Renal cortex interstitium (tissue), 11 donors: ENCODE data around the gene TTLL6. TPM values are rescaled to one million over a fixed set of nuclear protein-coding genes. Genes with fewer than 3 reads are reported as not detected.
"Not testable (repeated sequence)": the region's sequence is repeated elsewhere in the genome, so short reads cannot be mapped to it uniquely, and the experiment has no call there.

Source experiments
- DNase-seq, 11 donors: peaks; one replicate each; pipeline ENCODE4 v3.0.0-alpha.2; 2013; ENCODE audit warnings: low read depth in 9 of 11, low spot score in 4 of 11; ENCODE audit errors: extremely low read depth in 1 of 11
- polyA plus RNA-seq, 3 donors: library from polyadenylated mRNA; unstranded; fragments of 120-200 nt; gene quantifications; one replicate each; pipeline ENCODE4 v1.2.1, GENCODE V29; 2013; ENCODE audit not compliant: insufficient read length in 3 of 3

TTLL6 gene
- polyA plus RNA-seq, 3 donors, result 0.44 to 0.54 (median 0.52) TPM

DNA sequence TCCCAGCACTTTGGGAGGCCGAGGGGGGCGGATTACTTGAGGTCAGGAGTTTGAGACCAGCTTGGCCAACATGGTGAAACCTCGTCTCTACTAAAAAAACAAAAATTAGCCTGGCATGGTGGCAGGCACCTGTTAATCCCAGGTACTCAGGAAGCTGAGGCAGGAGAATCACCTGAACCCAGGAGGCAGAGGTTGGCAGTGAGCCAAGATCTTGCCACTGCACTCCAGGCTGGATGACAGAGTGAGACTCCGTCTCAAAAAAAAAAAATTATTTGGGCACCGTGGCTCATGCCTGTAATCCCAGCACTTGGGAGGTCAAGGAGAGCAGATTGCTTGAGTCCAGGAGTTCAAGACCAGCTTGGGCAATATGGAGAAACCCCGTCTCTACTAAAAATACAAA lies 3.9 kb upstream of the TTLL6 start:
- not testable (repeated sequence) for DNase-seq

DNA sequence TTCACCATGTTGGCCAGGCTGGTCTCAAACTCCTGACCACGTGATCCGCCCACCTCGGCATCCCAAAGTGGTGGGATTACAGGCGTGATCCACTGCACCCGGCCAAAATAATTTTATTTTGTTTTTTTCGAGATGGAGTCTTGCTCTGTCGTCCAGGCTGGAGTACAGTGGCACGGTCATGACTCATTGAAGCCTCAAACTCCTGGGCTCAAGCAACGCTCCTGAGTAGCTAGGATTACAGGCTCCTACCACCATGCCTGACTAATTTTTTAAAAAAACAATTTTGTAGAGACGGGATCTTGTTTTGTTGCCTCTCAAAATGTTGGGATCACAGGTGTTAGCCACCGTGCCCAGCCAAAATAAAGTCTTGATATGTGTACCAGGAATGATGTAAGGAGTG lies 2.4 kb upstream of the TTLL6 start:
- DNase-seq, result no peak

DNA sequence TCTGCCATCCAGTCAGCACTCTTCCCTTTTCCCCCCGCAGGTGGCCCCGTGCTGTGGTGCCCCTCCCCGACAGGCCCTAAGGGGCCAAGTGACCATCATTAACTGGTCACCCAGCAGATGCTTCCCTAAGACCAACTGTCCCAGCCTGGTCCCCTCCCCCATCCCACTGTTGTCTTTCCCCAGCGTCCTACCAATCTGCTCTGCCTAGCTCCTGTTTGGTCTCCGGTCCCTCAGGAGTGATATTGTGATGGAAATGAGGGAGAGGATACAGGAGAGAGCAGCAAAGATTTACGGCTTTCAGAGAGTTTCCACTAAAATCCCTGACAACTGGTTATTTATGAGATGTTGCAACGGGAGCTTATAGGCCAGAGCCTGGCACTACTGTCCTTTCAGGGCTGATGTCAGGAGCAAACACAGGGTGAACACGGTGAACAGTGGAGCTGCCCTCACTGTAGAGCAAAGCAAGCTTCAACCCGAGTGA lies 1.4 kb upstream of the TTLL6 start:
- DNase-seq, result no peak

DNA sequence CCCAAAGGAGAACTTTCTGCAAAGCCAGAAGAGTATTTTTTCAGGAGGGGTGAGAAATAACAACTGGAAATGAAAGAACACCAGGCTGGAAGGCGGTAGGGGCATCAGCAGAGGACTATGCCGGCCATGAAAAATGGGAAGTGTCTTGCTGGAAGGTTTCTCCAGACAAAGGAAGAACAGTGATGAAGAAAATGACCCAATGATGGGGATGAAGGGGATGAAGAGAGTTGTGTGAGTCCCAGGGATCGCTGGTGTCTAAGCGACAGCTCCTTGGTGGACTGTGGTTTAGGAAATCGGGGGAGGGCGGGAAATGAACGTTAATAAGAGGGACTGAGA lies 623 bp downstream of the TTLL6 start:
- DNase-seq, result no peak

DNA sequence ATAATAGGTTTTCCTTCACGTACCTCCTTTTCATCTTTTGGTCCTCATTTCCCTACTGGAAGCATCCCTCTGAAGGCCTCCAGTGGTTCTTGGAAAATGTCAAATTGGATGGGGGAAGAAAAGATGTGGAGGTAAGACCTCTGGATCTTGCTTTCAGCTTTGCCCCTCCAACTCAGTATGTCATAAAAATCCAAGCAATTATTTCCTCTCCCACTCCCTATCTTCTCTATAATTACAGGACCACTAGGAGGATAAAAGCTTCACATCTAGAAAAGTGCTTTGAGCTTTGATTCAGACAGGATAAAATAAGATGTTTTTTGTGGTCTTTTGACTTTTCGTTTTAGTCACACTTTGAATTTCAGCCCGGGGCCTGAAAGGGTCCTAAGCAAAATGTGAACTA lies 1.7 kb downstream of the TTLL6 start:
- no peak for DNase-seq

DNA sequence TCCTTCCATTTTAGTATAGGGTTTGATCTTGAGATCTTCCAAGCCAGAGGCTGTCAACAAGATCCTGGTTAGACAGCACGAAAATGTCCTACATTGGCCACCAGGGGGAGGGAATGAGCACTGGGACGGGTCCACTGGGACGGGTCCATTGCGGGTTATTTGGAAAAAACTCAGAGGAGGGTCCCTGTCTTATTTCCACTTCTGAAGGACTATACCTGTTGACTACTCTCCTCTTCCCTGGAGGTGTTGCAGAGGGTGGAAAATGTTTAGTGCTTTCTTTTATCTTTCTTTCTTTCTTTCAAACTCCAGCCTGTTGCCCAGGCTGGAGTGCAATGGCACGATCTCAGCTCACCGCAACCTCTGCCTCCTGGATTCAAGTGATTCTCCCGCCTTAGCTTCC lies 2.5 kb downstream of the TTLL6 start:
- peak in 3 of 11 donors; percentile 35 to 47 (median 43) for DNase-seq

DNA sequence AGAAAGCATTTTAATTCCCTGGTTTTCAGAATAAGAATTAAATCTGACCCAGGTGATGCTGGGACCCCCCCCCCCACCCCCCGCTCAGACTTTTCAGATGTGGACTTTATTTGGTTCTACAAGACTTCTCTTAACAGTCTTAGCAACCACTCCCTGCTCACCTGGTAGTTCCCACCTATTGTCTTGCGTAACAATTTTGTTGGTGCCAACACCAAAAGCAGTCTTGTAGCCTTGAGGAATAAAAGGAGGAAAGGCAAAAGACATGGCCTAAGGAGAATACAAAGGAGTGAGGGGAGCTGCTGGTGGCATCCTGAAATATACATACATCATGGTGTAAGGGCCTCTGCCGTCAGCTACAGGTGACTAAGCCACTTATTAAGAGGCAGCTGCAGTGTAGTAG lies 5.0 kb downstream of the TTLL6 start:
- DNase-seq, result no peak

DNA sequence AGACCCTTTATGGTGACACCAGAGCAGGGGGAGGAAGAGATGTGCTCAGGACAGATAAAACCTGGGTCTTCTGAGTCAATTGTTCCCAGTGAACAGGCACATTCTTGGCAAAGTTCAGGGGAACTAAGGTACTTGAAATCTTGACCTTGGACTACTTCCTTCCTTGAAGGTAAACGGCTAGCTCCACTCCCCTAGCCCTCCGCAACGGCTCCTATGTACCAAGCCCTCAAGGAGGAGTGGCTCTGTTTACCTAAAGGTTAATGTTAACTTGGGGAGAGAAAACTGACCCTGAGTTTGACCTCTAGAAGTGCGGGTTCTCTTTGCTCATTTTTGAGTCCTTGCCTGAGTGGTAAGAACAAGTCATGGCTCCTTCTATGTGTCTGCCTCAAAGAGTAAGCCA lies 7.8 kb downstream of the TTLL6 start:
- no peak for DNase-seq

DNA sequence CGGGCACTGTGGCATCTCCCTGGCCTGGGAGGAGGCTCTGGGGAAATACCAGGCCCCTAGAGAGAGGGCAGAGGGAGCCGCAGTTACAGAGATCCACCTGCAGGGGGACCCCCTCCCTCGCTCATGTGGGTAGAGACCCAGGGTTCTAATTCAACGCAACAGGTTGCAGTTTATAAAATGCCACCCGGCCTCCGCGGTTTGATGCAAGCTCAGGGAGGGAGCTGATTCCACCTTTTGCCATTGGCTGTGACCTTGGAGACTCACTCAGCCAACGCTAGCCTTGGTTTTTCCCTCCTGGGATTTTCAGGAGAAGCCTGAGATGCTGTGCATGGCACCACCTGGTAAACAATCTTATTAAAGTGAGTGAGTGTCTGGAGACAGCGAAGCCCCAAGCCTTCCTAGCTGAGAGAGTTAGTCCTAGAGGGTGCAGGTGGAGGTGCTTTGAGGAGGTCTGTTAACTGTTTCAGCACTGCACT lies 12.1 kb downstream of the TTLL6 start:
- peak in 1 of 11 donors; percentile 36 for DNase-seq

DNA sequence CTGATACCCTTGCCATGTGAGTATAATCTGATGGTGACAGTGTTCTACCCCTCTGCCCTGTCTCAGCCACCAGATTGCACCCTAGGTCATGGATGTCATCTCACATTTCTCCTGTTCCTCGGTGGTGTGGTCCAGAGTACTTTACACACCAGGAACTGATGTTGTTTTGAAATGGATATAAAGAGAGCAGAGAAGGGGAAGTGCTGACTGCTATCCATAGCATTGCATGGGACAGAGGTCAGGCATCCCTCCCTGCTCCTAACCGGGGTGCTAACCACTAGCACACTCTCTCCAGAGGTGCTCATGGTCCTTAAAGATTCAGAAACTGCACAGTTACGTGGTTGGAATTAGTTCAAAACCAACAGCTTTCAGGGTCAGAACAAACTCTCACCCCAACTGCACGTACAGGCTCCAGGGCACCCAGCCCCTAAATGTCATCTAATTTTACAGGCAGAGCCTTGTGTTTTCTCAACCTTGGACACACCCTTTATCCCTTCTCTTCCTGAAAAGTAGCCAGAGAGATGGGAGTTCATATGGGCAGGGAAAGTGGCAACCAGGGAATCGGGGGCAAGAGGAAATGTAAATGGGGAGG lies 16.3 kb downstream of the TTLL6 start:
- DNase-seq, result no peak

DNA sequence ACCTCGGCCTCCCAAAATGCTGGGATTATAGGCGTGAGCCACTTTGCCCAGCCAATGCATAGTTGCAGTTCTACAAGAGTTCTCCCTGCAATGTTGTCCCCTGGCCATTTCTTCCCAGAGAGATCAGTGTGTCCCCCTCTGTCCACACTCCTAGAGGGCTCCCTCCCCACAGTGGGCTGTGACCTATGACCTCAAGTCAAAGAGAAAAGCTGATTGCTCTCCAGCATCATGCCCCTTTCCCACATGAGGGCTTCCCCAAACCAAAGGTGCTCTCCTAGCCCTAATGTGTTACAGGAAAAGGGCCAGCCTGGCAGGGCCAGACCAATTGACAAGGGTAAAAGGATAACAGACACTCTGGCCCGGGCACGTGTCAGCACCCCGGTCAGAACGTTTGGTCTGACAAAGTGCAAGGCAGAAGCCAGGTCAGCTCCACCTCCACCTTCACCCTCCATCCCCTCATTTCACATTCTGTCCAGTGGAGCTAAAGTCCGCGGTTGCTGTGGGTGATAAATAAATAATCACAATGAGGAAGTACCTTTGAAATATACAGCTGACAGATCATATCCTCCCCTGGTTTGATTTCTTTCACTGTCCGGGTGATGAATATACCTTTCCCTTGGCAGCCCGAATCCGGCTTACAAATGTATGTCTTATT lies 17.8 kb downstream of the TTLL6 start:
- DNase-seq, result peak in 1 of 11 donors; percentile 37

DNA sequence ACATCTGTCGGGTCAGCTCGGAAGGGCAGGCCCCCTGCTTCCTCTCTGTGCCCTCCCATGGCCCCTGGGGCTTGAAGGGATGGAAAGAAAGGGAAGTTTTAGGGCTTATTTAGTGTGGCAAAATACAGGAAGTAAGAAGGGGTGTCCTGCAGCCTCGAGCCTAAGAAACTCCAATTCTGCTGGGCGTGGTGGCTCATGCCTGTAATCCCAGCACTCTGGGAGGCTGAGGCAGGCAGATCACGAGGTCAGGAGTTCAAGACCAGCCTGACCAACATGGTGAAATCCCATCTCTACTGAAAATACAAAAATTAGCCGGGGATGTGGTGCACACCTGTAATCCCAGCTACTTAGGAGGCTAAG lies 20.9 kb downstream of the TTLL6 start:
- DNase-seq, result not testable (repeated sequence)

DNA sequence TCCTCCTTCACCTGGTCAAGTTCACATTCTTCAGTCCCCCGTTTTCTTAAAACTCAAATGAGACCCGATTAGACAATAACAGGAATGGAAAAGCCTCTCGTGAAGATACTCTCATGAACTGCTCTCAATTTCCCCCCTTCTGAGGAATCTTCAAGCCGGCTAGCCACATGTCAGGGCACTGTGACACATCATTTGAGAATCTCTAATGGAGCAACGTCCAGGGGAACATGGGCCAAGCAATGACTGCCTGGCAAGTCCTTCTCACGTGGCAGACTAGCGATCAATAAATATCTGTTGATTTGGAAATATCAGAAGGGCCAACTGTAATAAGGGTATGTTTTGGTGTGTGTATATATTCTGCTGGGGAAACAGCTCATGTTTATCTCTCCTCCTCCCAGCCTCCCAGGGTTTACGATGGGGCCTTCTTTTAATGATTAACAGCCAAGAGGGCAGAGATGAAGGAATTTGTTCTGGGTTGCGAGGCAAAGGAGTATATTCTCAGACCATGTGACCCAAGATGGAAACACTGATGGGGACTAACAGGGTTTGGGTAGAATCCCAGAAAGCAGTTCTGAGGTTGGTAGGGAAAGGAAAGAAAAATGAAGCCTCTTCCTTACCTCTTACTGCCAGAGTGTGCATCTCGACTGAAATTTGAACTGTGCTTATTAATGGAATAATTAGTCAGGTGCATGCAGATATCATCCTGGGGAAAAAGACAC lies 21.4 kb downstream of the TTLL6 start:
- peak in 7 of 11 donors; percentile 50 to 85 (median 64) for DNase-seq

DNA sequence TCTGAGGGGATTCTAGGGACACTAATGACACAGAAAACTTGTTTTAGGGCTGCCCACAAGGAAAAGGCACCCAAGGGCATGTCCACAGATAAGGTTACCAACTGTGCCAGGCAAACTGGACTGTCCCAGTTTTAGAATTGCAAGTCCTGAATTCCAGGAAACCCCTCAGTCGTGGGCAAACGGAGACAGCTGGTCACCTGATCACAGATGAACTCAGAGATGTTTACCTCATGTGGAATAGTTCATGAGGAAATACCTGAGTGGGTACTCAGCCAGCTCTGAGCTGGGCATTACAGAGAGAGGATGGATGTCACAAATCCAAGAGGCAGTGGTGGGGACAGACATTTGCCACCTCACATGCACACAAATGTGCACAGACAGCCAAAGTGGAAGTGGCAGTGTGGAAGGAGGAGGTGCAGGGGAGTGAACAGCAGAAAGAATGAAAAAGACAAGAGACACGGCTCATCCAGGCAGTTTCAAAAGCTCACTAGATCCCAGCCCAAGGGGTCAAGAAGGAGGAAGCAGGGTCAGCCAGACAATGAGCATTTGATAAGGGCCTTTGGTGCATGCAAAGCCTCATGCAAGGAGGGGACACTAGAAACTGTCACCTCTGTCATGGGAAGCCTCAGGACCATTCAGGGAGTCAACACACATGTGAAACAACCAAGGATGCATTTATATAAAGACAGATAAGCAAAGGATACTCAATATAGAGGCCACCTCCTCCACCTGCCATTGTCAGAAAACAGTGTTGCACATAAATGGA lies 24.8 kb downstream of the TTLL6 start:
- no peak for DNase-seq

DNA sequence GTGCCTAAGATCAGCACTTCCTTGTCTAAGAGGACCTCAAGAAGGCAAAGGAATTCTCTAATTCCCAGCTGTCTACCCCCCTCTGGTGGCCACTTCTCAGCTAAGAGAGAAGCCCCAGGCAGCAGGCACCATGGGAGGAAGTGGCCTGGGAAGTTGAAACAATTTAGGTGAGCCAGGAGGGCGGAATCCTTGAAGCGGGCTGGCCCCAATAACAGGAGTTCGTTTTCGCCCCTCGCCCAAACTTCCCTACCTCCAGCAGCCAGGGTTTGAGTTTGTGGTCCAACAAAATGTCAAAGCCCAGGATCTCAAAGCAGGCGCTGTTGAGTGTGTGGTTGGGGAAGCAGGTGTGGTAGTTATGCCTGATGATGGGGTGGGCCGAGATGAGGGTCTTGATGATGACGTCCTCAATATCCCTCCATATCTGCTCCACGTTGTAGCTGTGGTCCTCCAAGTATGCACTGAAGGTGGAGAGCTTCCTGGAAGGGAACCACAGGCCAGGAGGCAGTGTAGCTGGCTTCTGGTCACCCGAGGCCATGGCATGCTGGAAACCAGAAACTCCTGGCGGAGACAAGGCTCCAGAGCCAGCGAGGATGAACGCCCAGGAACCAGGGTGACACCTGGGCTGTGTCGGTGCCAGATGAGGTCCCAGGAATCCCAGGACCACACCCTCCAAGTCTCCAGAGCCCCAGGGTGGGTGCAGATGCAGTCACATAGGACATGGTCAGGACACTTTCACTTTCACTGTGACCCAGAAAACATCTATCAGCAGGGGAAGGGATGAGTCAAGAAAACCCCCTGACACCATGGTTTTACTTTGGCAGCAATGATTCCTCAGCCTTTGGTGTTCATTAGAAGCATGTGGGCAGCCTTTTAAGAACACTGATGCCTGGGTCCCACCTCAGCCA lies 25.6 kb downstream of the TTLL6 start:
- peak in 9 of 11 donors; percentile 73 to 87 (median 76) for DNase-seq

DNA sequence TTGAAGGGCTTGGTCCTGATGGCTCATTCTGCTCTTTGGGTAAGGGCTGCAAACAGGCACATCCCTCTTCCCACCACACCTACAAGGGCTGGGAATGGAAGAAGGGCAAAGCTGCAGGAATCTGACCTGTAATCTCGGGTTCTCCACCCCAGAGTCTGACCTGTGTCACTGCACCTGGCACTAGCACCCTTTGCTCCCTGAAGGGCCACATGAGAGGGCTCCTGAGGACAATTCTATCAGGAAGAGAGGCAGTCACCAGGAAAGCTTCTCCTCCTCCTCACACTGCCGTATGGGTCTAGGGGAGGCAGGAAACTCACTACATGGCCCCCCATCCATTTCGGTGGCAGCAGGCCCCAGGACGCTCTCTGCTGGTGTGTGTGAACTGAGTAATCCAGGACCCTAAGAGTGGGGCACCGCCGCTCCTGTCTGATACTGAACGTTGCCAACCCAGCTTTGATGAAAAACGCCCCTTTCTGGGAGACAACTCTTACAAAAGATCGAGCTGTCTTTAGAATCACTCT lies 26.4 kb downstream of the TTLL6 start:
- DNase-seq, result no peak

DNA sequence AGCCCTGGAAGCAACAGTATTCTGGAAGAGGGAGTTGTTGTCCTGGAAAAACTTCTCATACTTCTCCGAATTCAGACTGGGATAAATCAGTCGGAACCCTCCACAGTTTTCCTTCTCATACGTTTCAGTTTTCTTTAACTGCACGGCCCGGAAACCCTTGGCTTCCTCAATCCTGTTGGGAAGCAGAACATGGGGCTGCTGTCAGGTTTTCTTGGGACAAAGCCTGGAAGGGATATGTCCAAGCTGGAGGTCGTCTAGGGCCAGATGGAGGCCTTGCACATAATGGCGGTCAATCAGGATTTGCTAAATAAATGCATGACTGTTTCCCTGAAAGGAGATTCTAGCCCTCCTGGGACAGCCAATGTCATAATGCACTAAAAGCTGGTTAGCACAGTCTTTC lies 29.2 kb downstream of the TTLL6 start:
- DNase-seq, result peak in 2 of 11 donors; percentile 41 to 42

DNA sequence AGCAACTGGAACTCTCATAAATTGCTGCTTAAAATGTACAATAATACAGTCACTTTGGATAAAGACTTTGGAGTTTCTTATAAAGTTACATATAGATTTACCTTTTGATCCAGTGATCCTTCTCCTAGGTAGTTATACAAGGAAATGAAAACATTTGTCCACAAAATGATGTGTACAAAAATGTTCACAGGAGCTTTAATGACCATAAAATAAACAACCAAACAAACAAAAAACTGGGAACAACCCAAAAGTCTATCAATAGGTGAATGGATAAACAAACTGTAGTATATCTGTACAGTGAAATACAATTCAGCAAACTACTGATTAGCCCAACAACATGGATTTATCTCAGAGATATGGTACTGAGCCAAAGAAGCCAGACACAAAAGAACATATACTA lies 37.6 kb downstream of the TTLL6 start:
- DNase-seq, result no peak
